Measurements from ENCODE around the gene PCP4L1. TPM values are rescaled to one million over a fixed set of nuclear protein-coding genes. Genes with fewer than 3 reads are reported as not detected.

PCP4L1 gene
- total and polyA plus RNA-seq, 2 donors (not counting 1 experiment from before 2014, with no cell fraction given), result not detected

- H3K27me3 Mint-ChIP-seq, result no peaks in the 10 kb centered on the region
- H3K79me2 ChIP-seq (ENCODE audit: control insufficient read depth, insufficient read depth, low read length), result peaks cover 25% of the 10 kb centered on the region
- DNase-seq (no peak), ATAC-seq (ENCODE audit: low read depth) (no peak)
- no peak overlapping the region for H3K27ac Mint-ChIP-seq
- H3K9me3 ChIP-seq (ENCODE audit: control extremely low read depth in 1 of 3, control insufficient read depth in 2 of 3, insufficient read depth in 1 of 3, low read length in 2 of 3), result no peaks in the 10 kb centered on the region
- H3K9me3 Mint-ChIP-seq (ENCODE audit: insufficient read depth), result no peaks in the 10 kb centered on the region
- H3K4me1 ChIP-seq (ENCODE audit: control insufficient read depth in 2 of 2, insufficient read depth in 2 of 2, low read length in 2 of 2), result no peaks in the 10 kb centered on the region
- intact Hi-C loops (cut with micrococcal nuclease), result no loop called here
- no peak overlapping the region for H3K4me2 ChIP-seq (replicated peaks; ENCODE audit: low read depth, low read length, poor library complexity, severe bottlenecking)
- H3K27me3 ChIP-seq (replicated peaks in 1 of 4; ENCODE audit: control extremely low read depth in 1 of 4, control insufficient read depth in 3 of 4, insufficient read depth in 4 of 4, low read length in 3 of 4), result no peaks in the 10 kb centered on the region
- no peak for TF ChIP-seq CTCF (IDR thresholded peaks at IDR 0.05)
- TF ChIP-seq EZH2 (IDR thresholded peaks at IDR 0.05; ENCODE audit: borderline replicate concordance, insufficient read depth, low read depth, low read length, poor library complexity, severe bottlenecking), result no peak
- H3K9ac ChIP-seq (ENCODE audit: low read length), result no peak overlapping the region
- H3K4me3 Mint-ChIP-seq, result no peak overlapping the region
- POLR2A ChIA-PET, result no interaction called here
- H3K36me3 ChIP-seq (replicated peaks in 1 of 2; ENCODE audit: control extremely low read depth in 1 of 2, control insufficient read depth in 1 of 2, extremely low read depth in 1 of 2, insufficient read depth in 2 of 2, low read length in 1 of 2), result peaks cover 5 to 20% of the 10 kb centered on the region in 2 experiments
- 60% methylated on average over 3 of the region's 4 CpGs for WGBS (ENCODE audit: insufficient coverage)
- CTCF ChIA-PET, result no interaction called here
- no peak overlapping the region for H2AFZ ChIP-seq (ENCODE audit: insufficient read depth, low read depth, low read length, poor library complexity, severe bottlenecking)
- no peak overlapping the region for H3K4me3 ChIP-seq (ENCODE audit: control extremely low read depth in 1 of 5, extremely low read depth in 1 of 5, insufficient read depth in 1 of 5, low read depth in 2 of 5, low read length in 4 of 5)
- H3K4me1 Mint-ChIP-seq, result no peaks in the 10 kb centered on the region
- H4K20me1 ChIP-seq (ENCODE audit: control insufficient read depth, insufficient read depth, low read length, poor library complexity, severe bottlenecking), result no peaks in the 10 kb centered on the region
- H3K27ac ChIP-seq (ENCODE audit: low read length in 2 of 2), result no peak overlapping the region
Measured at GRCh38 chr1:161324020-161324419, 65.5 kb downstream of the PCP4L1 start.

- Histone ChIP-seq H3K9ac (ENCODE audit: low read length) (no peak overlapping the region), H3K27ac (ENCODE audit: low read length in 2 of 2) (no peak overlapping the region), H3K4me1 (ENCODE audit: control insufficient read depth in 2 of 2, insufficient read depth in 2 of 2, low read length in 2 of 2) (no peaks in the 10 kb centered on the region), H4K20me1 (ENCODE audit: control insufficient read depth, insufficient read depth, low read length, poor library complexity, severe bottlenecking) (no peaks in the 10 kb centered on the region), H3K9me3 (ENCODE audit: control extremely low read depth in 1 of 3, control insufficient read depth in 2 of 3, insufficient read depth in 1 of 3, low read length in 2 of 3) (no peaks in the 10 kb centered on the region), H3K27me3 (replicated peaks in 1 of 4; ENCODE audit: control extremely low read depth in 1 of 4, control insufficient read depth in 3 of 4, insufficient read depth in 4 of 4, low read length in 3 of 4) (no peaks in the 10 kb centered on the region), H3K4me2 (replicated peaks; ENCODE audit: low read depth, low read length, poor library complexity, severe bottlenecking) (no peak overlapping the region), H2AFZ (ENCODE audit: insufficient read depth, low read depth, low read length, poor library complexity, severe bottlenecking) (no peak overlapping the region), H3K36me3 (replicated peaks in 1 of 2; ENCODE audit: control extremely low read depth in 1 of 2, control insufficient read depth in 1 of 2, extremely low read depth in 1 of 2, insufficient read depth in 2 of 2, low read length in 1 of 2) (peaks cover 0 to 69% of the 10 kb centered on the region in 2 experiments), H3K4me3 (ENCODE audit: control extremely low read depth in 1 of 5, extremely low read depth in 1 of 5, insufficient read depth in 1 of 5, low read depth in 2 of 5, low read length in 4 of 5) (no peak overlapping the region), H3K79me2 (ENCODE audit: control insufficient read depth, insufficient read depth, low read length) (peaks cover 11% of the 10 kb centered on the region)
- Mint-ChIP-seq H3K9me3 (ENCODE audit: insufficient read depth) (no peaks in the 10 kb centered on the region), H3K27me3 (no peaks in the 10 kb centered on the region), H3K4me1 (no peaks in the 10 kb centered on the region), H3K27ac (no peak overlapping the region), H3K4me3 (no peak overlapping the region)
- TF ChIP-seq EZH2 (IDR thresholded peaks at IDR 0.05; ENCODE audit: borderline replicate concordance, insufficient read depth, low read depth, low read length, poor library complexity, severe bottlenecking) (no peak), CTCF (IDR thresholded peaks at IDR 0.05) (no peak)
- ChIA-PET POLR2A (no interaction called here), CTCF (interaction anchor here (1.2 kb wide), 1 partner anchor 51 kb away, joined by 3 read pairs; no protein-coding TSS in a partner anchor)
- 86% methylated on average over 3 of the region's 4 CpGs for WGBS (ENCODE audit: insufficient coverage)
- intact Hi-C loops (cut with micrococcal nuclease), result no loop called here
- no peak for DNase-seq
- ATAC-seq (ENCODE audit: low read depth), result no peak
Measured at GRCh38 chr1:161330346-161330745, 71.8 kb downstream of the PCP4L1 start.

Data from B cell (primary cell).